Measurements from ENCODE around the gene TBL2. TPM values are rescaled to one million over a fixed set of nuclear protein-coding genes. Genes with fewer than 3 reads are reported as not detected.
"Not testable (repeated sequence)": the region's sequence is repeated elsewhere in the genome, so short reads cannot be mapped to it uniquely, and the experiment has no call there.

TBL2 gene
- total RNA-seq, 1 donor: 11.5 TPM

GRCh38 chr7:73538510-73538909 lies 39.9 kb downstream of the TBL2 start:
- H3K4me1 ChIP-seq (ENCODE audit: insufficient read depth, low read length); H3K9me3 ChIP-seq (ENCODE audit: low read depth, low read length); H3K27me3 ChIP-seq (ENCODE audit: insufficient read depth, low read length); H3K4me3 ChIP-seq (ENCODE audit: low read length): not testable (repeated sequence)

- H3K9me3 ChIP-seq (ENCODE audit: low read depth, low read length): no peaks in the 10 kb centered on the region
- no peak overlapping the region for H3K4me3 ChIP-seq (ENCODE audit: low read length)
- H3K27me3 ChIP-seq (ENCODE audit: insufficient read depth, low read length): no peaks in the 10 kb centered on the region
- H3K4me1 ChIP-seq (ENCODE audit: insufficient read depth, low read length): no peaks in the 10 kb centered on the region
Observed at GRCh38 chr7:73537051-73537450, 41.3 kb downstream of the TBL2 start.

- Histone ChIP-seq H3K4me3 (ENCODE audit: low read length) (no peak overlapping the region), H3K27me3 (ENCODE audit: insufficient read depth, low read length) (no peaks in the 10 kb centered on the region), H3K9me3 (ENCODE audit: low read depth, low read length) (no peaks in the 10 kb centered on the region), H3K4me1 (ENCODE audit: insufficient read depth, low read length) (no peaks in the 10 kb centered on the region)
Observed at GRCh38 chr7:73536479-73536878, 41.9 kb downstream of the TBL2 start.

GRCh38 chr7:73535918-73536317 lies 42.5 kb downstream of the TBL2 start:
- not testable (repeated sequence) for H3K4me3 ChIP-seq (ENCODE audit: low read length); H3K27me3 ChIP-seq (ENCODE audit: insufficient read depth, low read length); H3K4me1 ChIP-seq (ENCODE audit: insufficient read depth, low read length); H3K9me3 ChIP-seq (ENCODE audit: low read depth, low read length)

- Histone ChIP-seq H3K27me3 (ENCODE audit: insufficient read depth, low read length) (no peaks in the 10 kb centered on the region), H3K4me1 (ENCODE audit: insufficient read depth, low read length) (no peaks in the 10 kb centered on the region), H3K4me3 (ENCODE audit: low read length) (no peak overlapping the region), H3K9me3 (ENCODE audit: low read depth, low read length) (no peaks in the 10 kb centered on the region)
Observed at GRCh38 chr7:73533742-73534141, 44.6 kb downstream of the TBL2 start.

GRCh38 chr7:73532224-73532623 lies 46.2 kb downstream of the TBL2 start:
- H3K4me1 ChIP-seq (ENCODE audit: insufficient read depth, low read length): peaks cover 7% of the 10 kb centered on the region
- no peaks in the 10 kb centered on the region for H3K9me3 ChIP-seq (ENCODE audit: low read depth, low read length)

GRCh38 chr7:73530800-73531199 lies 47.6 kb downstream of the TBL2 start:
- Histone ChIP-seq H3K4me1 (ENCODE audit: insufficient read depth, low read length) (peaks cover 20% of the 10 kb centered on the region), H3K9me3 (ENCODE audit: low read depth, low read length) (no peaks in the 10 kb centered on the region), H3K27me3 (ENCODE audit: insufficient read depth, low read length) (no peaks in the 10 kb centered on the region), H3K4me3 (ENCODE audit: low read length) (no peak overlapping the region)

More at GRCh38 chr7:73532224-73532623, 46.2 kb downstream of the TBL2 start:
- H3K4me3 ChIP-seq (ENCODE audit: low read length): no peak overlapping the region
- H3K27me3 ChIP-seq (ENCODE audit: insufficient read depth, low read length): no peaks in the 10 kb centered on the region

GRCh38 chr7:73526896-73527821 lies 51.2 kb downstream of the TBL2 start:
- Histone ChIP-seq H3K4me3 (ENCODE audit: low read length) (no peak overlapping the region), H3K4me1 (ENCODE audit: insufficient read depth, low read length) (peaks cover 44% of the 10 kb centered on the region), H3K9me3 (ENCODE audit: low read depth, low read length) (no peaks in the 10 kb centered on the region), H3K27me3 (ENCODE audit: insufficient read depth, low read length) (no peaks in the 10 kb centered on the region)

GRCh38 chr7:73526158-73526494 lies 52.3 kb downstream of the TBL2 start:
- not testable (repeated sequence) for H3K27me3 ChIP-seq (ENCODE audit: insufficient read depth, low read length); H3K4me3 ChIP-seq (ENCODE audit: low read length); H3K9me3 ChIP-seq (ENCODE audit: low read depth, low read length)
- peaks cover 47% of the 10 kb centered on the region for H3K4me1 ChIP-seq (ENCODE audit: insufficient read depth, low read length)

- Histone ChIP-seq H3K9me3 (ENCODE audit: low read depth, low read length) (no peaks in the 10 kb centered on the region), H3K27me3 (ENCODE audit: insufficient read depth, low read length) (no peaks in the 10 kb centered on the region), H3K4me3 (ENCODE audit: low read length) (peak within 1 kb of the TSS; percentile 72), H3K4me1 (ENCODE audit: insufficient read depth, low read length) (peaks cover 64% of the 10 kb centered on the region)
Observed at GRCh38 chr7:73522105-73522872, 56.1 kb downstream of the TBL2 start, which contains the start of gene BAZ1B. TSS of gene BAZ1B (minus strand) at chr7:73522293. CDS start at chr7:73521933, 360 bp downstream.

- peak overlapping the region; percentile 72 for H3K4me3 ChIP-seq (ENCODE audit: low read length)
- peaks cover 57% of the 10 kb centered on the region for H3K4me1 ChIP-seq (ENCODE audit: insufficient read depth, low read length)
Observed at GRCh38 chr7:73521636-73522104, 56.7 kb downstream of the TBL2 start.

GRCh38 chr7:73520673-73521635 lies 57.4 kb downstream of the TBL2 start:
- Histone ChIP-seq H3K27me3 (ENCODE audit: insufficient read depth, low read length) (no peaks in the 10 kb centered on the region), H3K4me1 (ENCODE audit: insufficient read depth, low read length) (peaks cover 51% of the 10 kb centered on the region), H3K4me3 (ENCODE audit: low read length) (peak overlapping the region; percentile 72), H3K9me3 (ENCODE audit: low read depth, low read length) (no peaks in the 10 kb centered on the region)

More at GRCh38 chr7:73521636-73522104, 56.7 kb downstream of the TBL2 start:
- Histone ChIP-seq H3K27me3 (ENCODE audit: insufficient read depth, low read length) (no peaks in the 10 kb centered on the region), H3K9me3 (ENCODE audit: low read depth, low read length) (no peaks in the 10 kb centered on the region)

GRCh38 chr7:73519867-73520672 lies 58.3 kb downstream of the TBL2 start:
- peaks cover 42% of the 10 kb centered on the region for H3K4me1 ChIP-seq (ENCODE audit: insufficient read depth, low read length)

GRCh38 chr7:73518470-73518869 lies 59.9 kb downstream of the TBL2 start:
- H3K4me1 ChIP-seq (ENCODE audit: insufficient read depth, low read length): peaks cover 34% of the 10 kb centered on the region
- H3K4me3 ChIP-seq (ENCODE audit: low read length): no peak overlapping the region
- no peaks in the 10 kb centered on the region for H3K9me3 ChIP-seq (ENCODE audit: low read depth, low read length)
- H3K27me3 ChIP-seq (ENCODE audit: insufficient read depth, low read length): no peaks in the 10 kb centered on the region

More at GRCh38 chr7:73519867-73520672, 58.3 kb downstream of the TBL2 start:
- H3K4me3 ChIP-seq (ENCODE audit: low read length): peak overlapping the region; percentile 72
- no peaks in the 10 kb centered on the region for H3K27me3 ChIP-seq (ENCODE audit: insufficient read depth, low read length)
- H3K9me3 ChIP-seq (ENCODE audit: low read depth, low read length): no peaks in the 10 kb centered on the region
